SU-DHL-6 (cell line): ENCODE measurements around the gene FOXN3.

Experiments
- EZH2phosphoT487 ChIP-seq: fragments of 200-600 bp; sonication (generic), shearing (Covaris generic); conservative IDR thresholded peaks from 2 replicates; pipeline ENCODE4 v1.6.1; 2018; ENCODE audit warnings: mild to moderate bottlenecking, antibody characterized with exemption, low read length, moderate library complexity, mixed read lengths
- TF ChIP-seq, protein P1 (sequence below): fragments of 200-600 bp; sonication (generic); IDR thresholded peaks from one replicate; pipeline ENCODE4 v1.5.1; 2017; ENCODE audit warnings: antibody characterized with exemption, mild to moderate bottlenecking, low read length, moderate library complexity; ENCODE audit not compliant: insufficient read depth, poor library complexity, severe bottlenecking

DNA sequence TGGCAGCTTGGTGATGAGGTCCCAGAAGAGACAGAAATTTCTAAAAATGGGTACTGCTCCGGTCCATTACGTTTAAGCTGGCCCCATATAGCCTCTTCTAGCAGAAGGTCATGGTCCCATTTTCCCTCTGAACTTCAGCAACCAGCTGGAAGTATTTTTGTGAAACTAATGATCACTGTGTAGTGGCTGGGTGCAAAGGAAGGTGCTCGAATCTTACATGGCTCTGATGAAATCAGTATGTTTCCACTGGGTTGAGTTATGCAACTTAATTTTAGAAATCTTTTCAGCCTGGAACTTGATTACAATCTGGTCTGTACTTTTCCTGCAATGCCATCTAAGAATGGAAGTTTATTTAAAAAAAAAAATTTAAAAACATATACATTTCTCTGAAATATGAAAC lies 228.5 kb downstream of the FOXN3 start:
- TF ChIP-seq, protein P1, sequence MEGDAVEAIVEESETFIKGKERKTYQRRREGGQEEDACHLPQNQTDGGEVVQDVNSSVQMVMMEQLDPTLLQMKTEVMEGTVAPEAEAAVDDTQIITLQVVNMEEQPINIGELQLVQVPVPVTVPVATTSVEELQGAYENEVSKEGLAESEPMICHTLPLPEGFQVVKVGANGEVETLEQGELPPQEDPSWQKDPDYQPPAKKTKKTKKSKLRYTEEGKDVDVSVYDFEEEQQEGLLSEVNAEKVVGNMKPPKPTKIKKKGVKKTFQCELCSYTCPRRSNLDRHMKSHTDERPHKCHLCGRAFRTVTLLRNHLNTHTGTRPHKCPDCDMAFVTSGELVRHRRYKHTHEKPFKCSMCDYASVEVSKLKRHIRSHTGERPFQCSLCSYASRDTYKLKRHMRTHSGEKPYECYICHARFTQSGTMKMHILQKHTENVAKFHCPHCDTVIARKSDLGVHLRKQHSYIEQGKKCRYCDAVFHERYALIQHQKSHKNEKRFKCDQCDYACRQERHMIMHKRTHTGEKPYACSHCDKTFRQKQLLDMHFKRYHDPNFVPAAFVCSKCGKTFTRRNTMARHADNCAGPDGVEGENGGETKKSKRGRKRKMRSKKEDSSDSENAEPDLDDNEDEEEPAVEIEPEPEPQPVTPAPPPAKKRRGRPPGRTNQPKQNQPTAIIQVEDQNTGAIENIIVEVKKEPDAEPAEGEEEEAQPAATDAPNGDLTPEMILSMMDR = no peak
- TF ChIP-seq EZH2phosphoT487 = no peak
